Measurements from ENCODE around the gene MFSD6L.

DNA sequence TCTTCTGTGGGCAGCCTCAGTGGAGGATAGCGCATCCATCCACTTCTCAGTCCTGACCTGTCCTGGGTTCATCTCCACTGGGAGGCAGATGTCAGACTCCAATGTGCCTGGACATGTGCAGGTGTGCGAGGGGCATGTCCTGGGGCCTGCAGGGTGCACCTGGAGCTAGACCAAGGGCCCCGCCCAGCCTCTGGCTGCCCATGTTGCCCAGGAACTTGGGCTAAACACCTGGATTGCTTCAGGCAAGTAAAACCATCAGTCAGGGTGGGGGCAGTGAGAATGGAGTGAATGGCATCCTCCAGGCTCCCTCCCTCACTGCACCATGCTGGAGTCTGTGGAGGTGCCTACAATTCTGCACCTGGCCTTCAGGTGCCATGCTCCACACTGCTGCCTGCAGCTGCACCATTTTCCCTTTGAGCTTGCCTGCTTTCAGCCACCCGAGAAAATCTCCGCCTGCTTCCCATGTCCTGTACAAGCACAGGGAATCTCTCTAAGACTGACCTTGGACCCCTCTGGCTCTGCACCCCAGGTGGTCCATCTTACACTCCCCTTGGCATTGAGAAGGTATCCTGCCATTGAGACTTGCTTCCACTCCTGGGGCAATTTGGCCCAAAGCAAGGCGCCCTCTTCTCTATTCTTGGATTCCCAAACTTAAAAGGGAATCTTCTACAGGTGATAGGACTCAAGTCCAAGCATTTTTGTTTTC lies 2.1 kb upstream of the MFSD6L start:
- TF ChIP-seq, protein P1, sequence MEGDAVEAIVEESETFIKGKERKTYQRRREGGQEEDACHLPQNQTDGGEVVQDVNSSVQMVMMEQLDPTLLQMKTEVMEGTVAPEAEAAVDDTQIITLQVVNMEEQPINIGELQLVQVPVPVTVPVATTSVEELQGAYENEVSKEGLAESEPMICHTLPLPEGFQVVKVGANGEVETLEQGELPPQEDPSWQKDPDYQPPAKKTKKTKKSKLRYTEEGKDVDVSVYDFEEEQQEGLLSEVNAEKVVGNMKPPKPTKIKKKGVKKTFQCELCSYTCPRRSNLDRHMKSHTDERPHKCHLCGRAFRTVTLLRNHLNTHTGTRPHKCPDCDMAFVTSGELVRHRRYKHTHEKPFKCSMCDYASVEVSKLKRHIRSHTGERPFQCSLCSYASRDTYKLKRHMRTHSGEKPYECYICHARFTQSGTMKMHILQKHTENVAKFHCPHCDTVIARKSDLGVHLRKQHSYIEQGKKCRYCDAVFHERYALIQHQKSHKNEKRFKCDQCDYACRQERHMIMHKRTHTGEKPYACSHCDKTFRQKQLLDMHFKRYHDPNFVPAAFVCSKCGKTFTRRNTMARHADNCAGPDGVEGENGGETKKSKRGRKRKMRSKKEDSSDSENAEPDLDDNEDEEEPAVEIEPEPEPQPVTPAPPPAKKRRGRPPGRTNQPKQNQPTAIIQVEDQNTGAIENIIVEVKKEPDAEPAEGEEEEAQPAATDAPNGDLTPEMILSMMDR (conservative IDR thresholded peaks at IDR 0.05; ENCODE audit: low read length): no peak
- no peak for TF ChIP-seq EZH2phosphoT487 (IDR thresholded peaks at IDR 0.05; ENCODE audit: borderline replicate concordance)

Data from Loucy (cell line).